K562 (cell line): ENCODE results near the gene DUSP5. TPM values are rescaled to one million over a fixed set of nuclear protein-coding genes. Genes with fewer than 3 reads are reported as not detected.

Experiments
- ATAC-seq: fragments of 200-7000 bp; cut with Tn5 transposase; 3 replicates; pipeline ENCODE4 v1.9.1; 2020; ENCODE audit warnings: moderate library complexity
- BruUV-seq: library from RNA; stranded (reverse); fragments of 400-500 nt; replicated peaks from 2 replicates; lab custom pipeline; 2021; lab: Mats Ljungman, UMichigan
- CTCF ChIA-PET: fragments of 300-600 bp; formaldehyde crosslinking; extraction: SDS; loops from one replicate; lab custom pipeline; 2021; ENCODE audit warnings: low intra/inter-chr PET ratio; lab: Yijun Ruan, JAX
- POLR2A ChIA-PET: fragments of 300-600, 350-650 bp; sonication (Branson Sonifier 250); formaldehyde crosslinking; extraction: SDS; loops from one replicate; lab custom pipeline; 2021; ENCODE audit warnings: antibody characterized with exemption, inconsistent platforms; lab: Yijun Ruan, JAX
- DNase-seq, 4 experiments: peaks; one replicate each; pipeline versions ENCODE4 v3.0.0 to v3.0.0-alpha.2; 2011 to 2018; ENCODE audit warnings: low spot score in 3 of 4, mixed read lengths in 3 of 4; ENCODE audit errors: extremely low read depth in 1 of 4
- FAIRE-seq: peaks from 2 replicates; lab custom pipeline; 2011; peaks lifted over from hg19 to GRCh38; lab: Jason Lieb, UNC
- H2AFZ ChIP-seq: 2 replicates; pipeline ENCODE4 v1.6.0; 2011; ENCODE audit warnings: low read depth, low read length, control low read depth, inconsistent platforms
- H3K27ac ChIP-seq: fragments of 200-600 bp; 3 replicates; pipeline ENCODE4 v1.8.0; 2011; ENCODE audit warnings: low read depth, mild to moderate bottlenecking, control low read depth, inconsistent platforms, low read length, moderate library complexity, mixed read lengths; ENCODE audit errors: extremely low read depth
- H3K27me3 ChIP-seq, 2 experiments: fragments of 300-600 bp in 1 of 2; 2 replicates in 1 of 2; 3 replicates in 1 of 2; pipeline versions ENCODE4 v1.6.0 to v1.8.0; 2011; ENCODE audit warnings: inconsistent platforms in 2 of 2, low read length in 2 of 2, mild to moderate bottlenecking in 1 of 2, mixed read lengths in 1 of 2, moderate library complexity in 1 of 2; ENCODE audit not compliant: control insufficient read depth in 2 of 2, insufficient read depth in 2 of 2
- H3K36me3 ChIP-seq: fragments of 300-600 bp; 3 replicates; pipeline ENCODE4 v1.8.0; 2011; ENCODE audit warnings: mild to moderate bottlenecking, low read length, inconsistent platforms; ENCODE audit not compliant: control insufficient read depth, insufficient read depth
- H3K4me1 ChIP-seq, 2 experiments: fragments of 200-600 bp in 1 of 2; replicated peaks in 1 of 2; 2 replicates in 1 of 2; 3 replicates in 1 of 2; pipeline versions ENCODE4 v1.5.1 to v1.8.0; 2011; ENCODE audit warnings: inconsistent platforms in 2 of 2, low read length in 2 of 2, mild to moderate bottlenecking in 1 of 2, mixed read lengths in 1 of 2, moderate library complexity in 1 of 2; ENCODE audit not compliant: control insufficient read depth in 2 of 2, insufficient read depth in 2 of 2
- H3K4me2 ChIP-seq: 2 replicates; pipeline ENCODE4 v1.6.1; 2011; ENCODE audit warnings: low read length, control low read depth, inconsistent platforms, mixed read lengths; ENCODE audit not compliant: insufficient read depth
- H3K4me3 ChIP-seq: fragments of 200-600 bp; sonication (generic), shearing (Covaris generic); 2 replicates; pipeline ENCODE4 v1.5.1; 2016; ENCODE audit warnings: control low read depth, inconsistent platforms
- H3K79me2 ChIP-seq: fragments of 200-600 bp; 3 replicates; pipeline ENCODE4 v1.8.0; 2011; ENCODE audit warnings: low read length, inconsistent platforms; ENCODE audit not compliant: control insufficient read depth, insufficient read depth
- H3K9ac ChIP-seq, 2 experiments: 2 replicates each; pipeline versions ENCODE4 v1.6.0 to v1.6.1; 2011; ENCODE audit warnings: low read depth in 2 of 2, low read length in 2 of 2, control low read depth in 1 of 2, inconsistent platforms in 1 of 2, mild to moderate bottlenecking in 1 of 2, mixed read lengths in 1 of 2; ENCODE audit not compliant: insufficient read depth in 1 of 2
- H3K9me1 ChIP-seq: one replicate; pipeline ENCODE4 v1.6.0; 2011; ENCODE audit warnings: inconsistent platforms, mild to moderate bottlenecking, low read length, moderate library complexity; ENCODE audit not compliant: control insufficient read depth, insufficient read depth
- H3K9me3 ChIP-seq: replicated peaks from 2 replicates; pipeline ENCODE4 v1.5.1; 2011; ENCODE audit warnings: low read depth, low read length, inconsistent platforms; ENCODE audit not compliant: control insufficient read depth, insufficient read depth
- H4K20me1 ChIP-seq: replicated peaks from 2 replicates; pipeline ENCODE4 v1.6.1; 2011; ENCODE audit warnings: low read length, inconsistent platforms, mixed read lengths; ENCODE audit not compliant: control insufficient read depth, insufficient read depth
- EGR1 ChIP-seq: fragments of 450-650 bp; conservative IDR thresholded peaks from 2 replicates; pipeline ENCODE4 v1.6.1; 2017; ENCODE audit warnings: mild to moderate bottlenecking
- FOXP1 ChIP-seq: sonication (generic); formaldehyde crosslinking; IDR thresholded peaks from 2 replicates; pipeline ENCODE4 v1.8.0; 2022; ENCODE audit warnings: mild to moderate bottlenecking, missing genetic modification reagents
- MNT ChIP-seq, 2 experiments: fragments of 450-650 bp; conservative IDR thresholded peaks; 2 replicates each; pipeline ENCODE4 v1.6.1; 2017; ENCODE audit warnings: mild to moderate bottlenecking in 2 of 2, moderate library complexity in 2 of 2
- NCOA2 ChIP-seq, 2 experiments: fragments of 450-650 bp; IDR thresholded peaks; 2 replicates each; pipeline ENCODE4 v1.6.1; 2018; ENCODE audit warnings: mild to moderate bottlenecking in 2 of 2, moderate library complexity in 1 of 2; ENCODE audit not compliant: partially characterized antibody in 2 of 2
- RBFOX2 ChIP-seq: fragments of 200-400 bp; formaldehyde crosslinking; IDR thresholded peaks from 2 replicates; pipeline ENCODE4 v1.6.1; 2017; ENCODE audit warnings: low read depth, mild to moderate bottlenecking, low read length, moderate library complexity
- SRSF3 ChIP-seq: fragments of 200-400 bp; formaldehyde crosslinking; IDR thresholded peaks from 2 replicates; pipeline ENCODE4 v1.6.1; 2016; ENCODE audit warnings: mild to moderate bottlenecking, low read length, moderate library complexity; ENCODE audit not compliant: insufficient read depth
- TFAP4 ChIP-seq: sonication (generic); formaldehyde crosslinking; IDR thresholded peaks from 2 replicates; pipeline ENCODE4 v1.8.0; 2022; ENCODE audit warnings: missing genetic modification reagents, mild to moderate bottlenecking, moderate library complexity, borderline replicate concordance
- U2AF2 ChIP-seq: fragments of 200-400 bp; formaldehyde crosslinking; optimal IDR thresholded peaks from 2 replicates; pipeline ENCODE3; 2017; ENCODE audit warnings: low read depth, mild to moderate bottlenecking, low read length
- USF2 ChIP-seq: sonication (generic); formaldehyde crosslinking; IDR thresholded peaks from 2 replicates; pipeline ENCODE4 v1.5.0; 2020; ENCODE audit warnings: missing genetic modification reagents
- ZNF277 ChIP-seq: fragments of 250-450 bp; sonication (Bioruptor Pico); IDR thresholded peaks from 2 replicates; pipeline ENCODE4 v1.8.0; 2022; ENCODE audit warnings: inconsistent platforms, mild to moderate bottlenecking, moderate library complexity, borderline replicate concordance
- WGBS: fragments of 100-300 bp; shearing (Covaris generic); methylation state at CpG from one replicate; pipeline ENCODE4 v1.1.6; 2016; ENCODE audit warnings: low coverage, mixed read lengths; ENCODE audit not compliant: insufficient coverage; ENCODE audit errors: missing lambda C conversion rate; 5-methylcytosine and 5-hydroxymethylcytosine counted together
- in situ Hi-C: fragments of 300-500 bp; cut with MboI; formaldehyde crosslinking; loops from 4 replicates; pipeline ENCODE4 v1.15.0; 2018; ENCODE audit warnings: inconsistent platforms, mixed read lengths
- intact Hi-C: fragments of 100-400 bp; cut with micrococcal nuclease; formaldehyde crosslinking; loops from 2 replicates; pipeline ENCODE4 v1.14.2; 2022
- polyA plus RNA-seq, 8 experiments: library from polyadenylated mRNA; depleted of rRNA in 4 of 8; stranded (reverse) in 5 of 8; unstranded in 3 of 8; fragments of >200 nt; fragmentation: Nextera tagmentation in 2 of 8; fragmentation: Illumina TruSeq in 1 of 8; extraction: Ambion mirVana in 2 of 8; extraction: Trizol in 1 of 8; gene quantifications; 2 replicates each; pipeline versions ENCODE4 v1.2.1 to v1.2.3, GENCODE V29; 2011 to 2014; ENCODE audit warnings: inconsistent platforms in 1 of 8, missing spikeins in 1 of 8
- total RNA-seq, 7 experiments: library from RNA; depleted of rRNA in 6 of 7; stranded (reverse); fragments of >200 nt in 6 of 7; fragmentation: Illumina TruSeq in 2 of 7; extraction: Trizol in 2 of 7; gene quantifications; 2 replicates each; pipeline versions ENCODE4 v1.2.1 to v1.2.3, GENCODE V29; 2011 to 2021; ENCODE audit warnings: low replicate concordance in 1 of 7

The DUSP5 gene
- total and polyA plus RNA-seq, 9 of the 15 experiments (the other 6 are each of a cell fraction or from before 2014, with no cell fraction given): 0.49 to 3.4 (median 2.0) TPM

- no peak for TF ChIP-seq U2AF2
These were observed 3.2 kb upstream of the DUSP5 start (continued) for GRCh38 chr10:110494532-110494931.

- TF ChIP-seq NCOA2 (IDR thresholded peaks at IDR 0.05; ENCODE audit: partially characterized antibody in 2 of 2) (no peak), RBFOX2 (peak; percentile 43), TFAP4 (peak; percentile 29; the same call in 1 of the 2 replicates), FOXP1 (CRISPR knock-in tag) (no peak), ZNF277 (CRISPR knock-in tag) (no peak), USF2 (CRISPR knock-in tag) (0 out of 2 replicates have a peak, but pooled peaks have one; percentile 6), MNT (conservative IDR thresholded peaks at IDR 0.05) (peak in 1 of 2 experiments; percentile 37; a peak in 2 of 4 replicates), SRSF3 (no peak), EGR1 (peak; percentile 52)
- in situ Hi-C loops (no loop called here), intact Hi-C loops (loop anchor here (5.0 kb wide), 4 partner anchors 49 to 189 kb away; no protein-coding TSS in a partner anchor)
- DNase-seq (peak in 3 of 4 experiments; percentile 34 to 43 (median 36)), FAIRE-seq (no peak), ATAC-seq (no peak)
- H3K9me3 ChIP-seq: no peaks in the 10 kb centered on the region
- no TSS peak for BruUV-seq
- H3K9ac ChIP-seq: peak overlapping the region in 1 of 2 experiments; percentile 82; a peak in 2 of 4 replicates
- H3K4me1 ChIP-seq: peaks cover 28 to 33% of the 10 kb centered on the region in 2 experiments; a peak in 4 of 5 replicates
- H2AFZ ChIP-seq: no peak overlapping the region
- H3K4me2 ChIP-seq: peak overlapping the region; percentile 76; the same call in 1 of the 2 replicates
- no peak overlapping the region for H3K27ac ChIP-seq
- no peaks in the 10 kb centered on the region for H3K36me3 ChIP-seq
- 62% methylated on average over 14 of the region's 25 CpGs for WGBS
- H3K79me2 ChIP-seq: peaks cover 10% of the 10 kb centered on the region; the same call in 1 of the 3 replicates
- H3K9me1 ChIP-seq: no peaks in the 10 kb centered on the region
- no peak overlapping the region for H3K4me3 ChIP-seq
- no peaks in the 10 kb centered on the region for H4K20me1 ChIP-seq
- POLR2A ChIA-PET: interaction anchor here (1.0 kb wide), 1 partner anchor 13 kb away, joined by 3 read pairs; no protein-coding TSS in a partner anchor
- H3K27me3 ChIP-seq: no peaks in the 10 kb centered on the region
- CTCF ChIA-PET: no interaction called here
These were observed 1.8 kb upstream of the DUSP5 start for GRCh38 chr10:110495731-110496552.
